DMS114 treated with DMSO at 0.1 percent for 48 hours (cell line): ENCODE results near the gene LGALS14.
"Not testable (repeated sequence)": the region's sequence is repeated elsewhere in the genome, so short reads cannot be mapped to it uniquely, and the experiment has no call there.

ENCODE experiments used
- DNase-seq: peaks from one replicate; lab custom pipeline; 2025; ENCODE audit not compliant: unreplicated experiment; lab: John Stamatoyannopoulos, UW

Gene LGALS14, protein sequence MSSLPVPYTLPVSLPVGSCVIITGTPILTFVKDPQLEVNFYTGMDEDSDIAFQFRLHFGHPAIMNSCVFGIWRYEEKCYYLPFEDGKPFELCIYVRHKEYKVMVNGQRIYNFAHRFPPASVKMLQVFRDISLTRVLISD

DNA sequence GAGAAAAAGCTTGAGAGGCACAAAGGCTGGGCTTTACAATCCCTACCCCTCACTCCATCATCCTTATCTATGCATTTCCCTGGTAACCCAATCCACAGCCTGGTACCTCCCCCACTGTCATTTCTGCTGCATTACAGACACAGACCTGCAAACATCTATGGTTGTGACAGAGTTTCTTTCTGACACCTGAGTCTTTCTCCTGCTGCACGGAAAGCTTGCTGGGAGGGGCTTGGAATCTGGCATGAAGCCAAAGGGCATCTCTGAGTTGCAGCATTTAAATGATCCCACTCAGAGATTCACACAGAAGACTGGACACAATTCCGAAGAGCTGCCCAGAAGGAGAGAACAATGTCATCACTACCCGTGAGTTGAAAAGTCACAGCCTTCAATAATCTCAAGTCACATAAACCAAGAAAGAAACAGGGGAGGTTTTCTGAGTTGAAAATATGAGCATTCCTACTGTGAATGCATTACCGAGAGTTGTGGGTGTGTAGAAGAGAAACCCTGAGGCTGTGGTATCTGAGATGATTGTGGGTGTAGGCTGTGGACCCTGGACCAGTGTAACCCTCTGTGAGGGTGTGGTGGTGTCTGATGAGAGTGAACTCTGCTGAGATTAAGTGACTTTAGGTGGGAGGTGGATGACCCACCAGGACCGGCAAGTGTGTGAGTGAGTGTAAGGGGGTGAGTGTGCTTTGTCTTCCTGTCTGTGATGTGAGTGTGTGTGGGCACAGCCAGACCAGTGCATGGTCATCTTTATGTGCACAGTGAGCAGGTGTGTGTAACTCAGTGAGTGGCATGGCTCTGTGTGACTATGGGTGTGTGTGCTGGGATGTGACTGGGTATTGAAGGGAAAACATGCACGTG, at the start of gene LGALS14:
Gene LGALS14, plus strand, starts transcription at position 301 of the 864 bp plus-strand sequence. Its CDS starts 48 bp downstream, at position 349.
- DNase-seq: no peak

DNA sequence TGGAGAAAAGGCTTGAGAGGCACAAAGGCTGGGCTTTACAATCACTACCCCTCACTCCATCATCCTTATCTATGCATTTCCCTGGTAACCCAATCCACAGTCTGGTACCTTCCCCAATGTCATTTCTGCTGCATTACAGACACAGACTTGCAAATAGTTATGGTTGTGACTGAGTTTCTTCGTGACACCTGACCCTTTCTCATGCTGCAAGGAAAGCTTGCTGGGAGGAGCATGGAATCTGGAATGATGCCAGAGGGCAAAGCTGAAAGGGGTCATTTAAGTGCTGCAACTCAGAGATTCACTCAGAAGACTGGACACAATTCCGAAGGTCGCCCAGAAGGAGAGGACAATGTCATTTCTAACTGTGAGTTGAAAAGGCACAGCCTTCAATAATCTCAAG, 48.7 kb upstream of the LGALS14 start, which contains the start of gene LGALS16:
Gene LGALS16, plus strand, starts transcription at position 301 of the 400 bp plus-strand sequence. Its CDS starts 49 bp downstream, at position 350.
- no peak for DNase-seq

DNA sequence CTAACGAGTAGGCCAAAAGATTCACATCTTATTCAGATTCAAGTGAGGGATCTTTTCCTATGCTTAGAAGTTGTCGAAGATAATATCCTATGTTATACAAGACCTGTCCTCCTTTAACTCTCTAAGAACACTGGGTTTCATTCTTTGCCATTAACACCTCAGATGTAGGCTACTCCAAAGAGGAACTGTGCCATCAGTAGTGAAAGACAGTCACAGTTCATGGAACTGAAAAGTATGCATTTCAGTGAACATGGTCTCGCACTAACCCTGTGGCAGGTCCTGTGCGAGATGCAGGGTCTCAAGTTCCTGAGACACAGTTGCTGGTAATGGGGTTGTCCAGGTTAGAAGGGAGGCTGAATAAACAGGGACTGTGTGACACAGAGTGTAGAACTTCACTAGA, 44.5 kb upstream of the LGALS14 start:
- DNase-seq: no peak

DNA sequence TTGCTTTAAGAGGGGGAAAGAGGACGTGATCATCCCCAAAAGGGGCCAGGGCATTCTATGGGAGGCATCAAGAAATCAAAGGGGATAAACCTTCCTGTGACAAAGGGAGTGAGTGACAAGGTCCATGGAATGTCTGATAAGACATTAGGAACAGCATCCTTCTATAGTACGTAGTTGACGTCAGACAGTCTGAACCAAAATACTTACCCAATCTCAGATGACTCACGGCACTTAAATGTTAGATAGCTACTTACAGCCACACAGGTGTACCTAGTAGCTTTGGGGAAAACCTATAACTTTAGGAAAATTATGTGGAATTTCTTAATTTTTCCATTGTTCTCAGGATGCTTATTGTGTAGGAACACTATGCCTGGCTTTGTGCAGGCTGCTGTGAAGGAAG, 43.6 kb upstream of the LGALS14 start:
- no peak for DNase-seq

DNA sequence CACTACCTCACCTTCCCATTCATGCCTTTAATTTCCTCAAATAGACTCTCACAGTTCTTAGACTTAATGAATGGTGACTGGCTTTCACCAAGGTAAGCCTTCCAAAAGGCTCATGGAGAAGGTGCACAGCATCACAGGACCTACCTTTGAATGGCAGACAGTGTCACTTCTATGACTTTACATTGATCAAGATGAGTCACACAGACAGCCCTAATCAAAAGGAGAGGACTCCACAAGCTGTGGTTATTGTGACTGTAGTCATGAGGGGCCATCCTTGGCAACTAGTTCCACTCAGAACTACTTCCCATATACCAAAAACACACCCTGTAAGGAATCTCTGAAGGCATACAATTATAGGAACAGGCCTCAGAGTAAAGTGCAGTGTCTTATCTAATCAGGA, 42.7 kb upstream of the LGALS14 start:
- no peak for DNase-seq

DNA sequence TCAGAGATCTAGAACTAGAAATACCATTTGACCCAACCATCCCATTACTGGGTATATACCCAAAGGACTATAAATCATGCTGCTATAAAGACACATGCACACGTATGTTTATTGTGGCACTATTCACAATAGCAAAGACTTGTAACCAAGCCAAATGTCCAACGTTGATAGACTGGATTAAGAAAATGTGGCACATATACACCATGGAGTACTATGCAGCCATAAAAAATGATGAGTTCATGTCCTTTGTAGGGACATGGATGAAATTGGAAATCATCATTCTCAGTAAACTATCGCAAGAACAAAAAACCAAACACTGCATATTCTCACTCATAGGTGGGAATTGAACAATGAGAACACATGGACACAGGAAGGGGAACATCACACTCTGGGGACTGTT, 34.4 kb upstream of the LGALS14 start:
- not testable (repeated sequence) for DNase-seq

DNA sequence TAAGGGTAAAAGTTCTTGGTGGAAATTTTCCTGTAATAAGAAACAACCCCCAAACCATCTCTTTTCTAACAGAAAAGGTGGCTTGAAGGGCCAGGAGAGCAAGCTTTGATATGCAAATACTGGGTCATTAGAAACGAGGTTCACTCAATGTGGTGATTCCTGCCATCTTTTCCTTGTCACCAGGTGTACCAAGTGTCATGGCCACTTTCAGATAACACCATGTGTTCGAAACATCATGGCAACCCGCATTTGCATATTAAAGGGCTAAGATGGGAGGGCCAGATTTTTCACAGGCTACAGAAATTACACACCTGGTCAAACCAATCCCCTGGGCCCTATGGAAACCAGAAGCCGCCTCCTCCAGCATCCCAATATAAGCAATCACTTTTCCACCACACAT, 33.3 kb upstream of the LGALS14 start:
- DNase-seq: no peak

DNA sequence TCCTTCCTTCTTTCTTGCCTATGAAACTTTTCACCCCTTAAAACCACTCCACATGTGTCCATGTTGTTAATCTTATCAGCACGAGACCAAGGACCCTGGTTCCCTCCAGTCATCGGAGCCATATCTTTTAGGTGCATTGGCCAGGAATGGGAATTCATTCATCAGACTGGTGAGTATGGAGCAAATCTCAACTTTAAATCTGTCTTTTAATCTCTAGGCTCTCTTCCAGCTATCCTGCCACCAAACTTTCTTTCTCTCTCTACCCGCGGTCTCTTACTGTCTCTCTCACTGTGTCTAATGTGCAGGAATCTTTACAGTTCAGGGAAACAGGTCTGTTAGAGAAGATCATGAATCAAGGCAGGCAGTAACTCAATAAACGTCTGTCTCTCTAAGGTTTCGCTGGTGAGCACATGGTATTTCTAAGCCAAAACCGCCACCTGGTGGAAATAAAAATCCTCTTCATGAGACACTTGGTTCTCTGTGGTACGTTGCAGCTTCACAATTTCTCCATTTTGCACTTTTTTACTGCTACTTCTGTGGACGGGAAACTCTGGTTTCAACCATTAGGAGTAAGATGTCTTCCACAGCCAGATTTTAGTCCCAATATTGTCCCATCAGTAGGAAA, 32.4 kb upstream of the LGALS14 start:
- peak; percentile 85 for DNase-seq

DNA sequence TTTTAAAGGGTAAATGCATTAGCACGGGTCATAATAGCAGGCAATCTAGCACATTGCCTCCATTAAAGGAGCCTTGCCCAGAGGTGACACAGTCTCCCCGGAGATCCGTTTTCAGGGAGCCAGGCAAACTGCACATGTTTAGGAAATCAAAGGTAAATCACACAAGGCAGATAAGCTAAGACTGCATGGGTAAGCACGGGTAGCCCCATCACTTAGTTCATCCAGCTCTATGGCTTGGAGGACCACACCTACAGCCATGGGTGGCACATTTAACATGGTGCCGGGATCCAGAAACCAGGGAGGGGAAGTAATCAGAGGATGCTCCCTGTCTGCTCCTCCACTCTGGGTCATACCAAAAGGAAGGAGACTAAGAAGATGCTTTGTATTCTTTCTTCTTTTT, 31.8 kb upstream of the LGALS14 start:
- no peak for DNase-seq

DNA sequence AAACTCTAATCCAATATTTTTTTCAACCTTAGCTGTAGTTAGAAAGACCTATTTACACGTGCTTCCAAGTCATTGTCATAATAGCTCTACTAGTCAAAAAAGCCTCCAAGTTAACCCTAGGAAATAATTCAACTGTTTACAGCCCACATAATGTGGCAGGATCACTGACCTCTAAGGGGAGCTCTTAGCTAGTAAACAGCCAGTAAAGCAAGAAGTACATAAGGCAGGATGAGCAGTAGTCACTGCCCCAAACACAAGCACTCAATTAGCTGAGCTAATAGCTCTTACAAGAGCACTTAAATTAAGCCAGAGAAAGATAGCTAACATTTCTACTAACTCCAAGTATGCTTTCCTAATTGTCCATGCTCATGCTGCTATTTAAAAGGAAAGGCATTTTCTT, 30.4 kb upstream of the LGALS14 start:
- not testable (repeated sequence) for DNase-seq

DNA sequence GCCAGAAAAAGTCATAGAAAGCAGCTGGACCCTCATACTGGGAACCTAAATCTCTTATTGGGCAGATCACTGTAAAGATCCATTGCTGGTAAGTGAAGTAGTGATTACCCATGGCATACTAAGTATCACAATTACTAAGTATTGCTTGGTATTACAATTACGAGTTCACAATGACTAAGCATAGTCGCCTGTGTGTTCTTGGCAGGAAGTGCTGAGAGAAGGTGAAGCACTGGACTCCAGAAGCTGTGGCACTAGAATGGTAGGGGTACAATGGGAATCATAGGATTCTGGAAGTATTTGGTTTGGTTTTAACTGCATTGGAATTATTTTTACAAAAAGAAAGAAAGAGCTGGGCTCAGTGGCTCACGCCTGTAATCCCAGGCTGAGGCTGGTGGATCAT, 28.3 kb upstream of the LGALS14 start:
- DNase-seq: no peak

DNA sequence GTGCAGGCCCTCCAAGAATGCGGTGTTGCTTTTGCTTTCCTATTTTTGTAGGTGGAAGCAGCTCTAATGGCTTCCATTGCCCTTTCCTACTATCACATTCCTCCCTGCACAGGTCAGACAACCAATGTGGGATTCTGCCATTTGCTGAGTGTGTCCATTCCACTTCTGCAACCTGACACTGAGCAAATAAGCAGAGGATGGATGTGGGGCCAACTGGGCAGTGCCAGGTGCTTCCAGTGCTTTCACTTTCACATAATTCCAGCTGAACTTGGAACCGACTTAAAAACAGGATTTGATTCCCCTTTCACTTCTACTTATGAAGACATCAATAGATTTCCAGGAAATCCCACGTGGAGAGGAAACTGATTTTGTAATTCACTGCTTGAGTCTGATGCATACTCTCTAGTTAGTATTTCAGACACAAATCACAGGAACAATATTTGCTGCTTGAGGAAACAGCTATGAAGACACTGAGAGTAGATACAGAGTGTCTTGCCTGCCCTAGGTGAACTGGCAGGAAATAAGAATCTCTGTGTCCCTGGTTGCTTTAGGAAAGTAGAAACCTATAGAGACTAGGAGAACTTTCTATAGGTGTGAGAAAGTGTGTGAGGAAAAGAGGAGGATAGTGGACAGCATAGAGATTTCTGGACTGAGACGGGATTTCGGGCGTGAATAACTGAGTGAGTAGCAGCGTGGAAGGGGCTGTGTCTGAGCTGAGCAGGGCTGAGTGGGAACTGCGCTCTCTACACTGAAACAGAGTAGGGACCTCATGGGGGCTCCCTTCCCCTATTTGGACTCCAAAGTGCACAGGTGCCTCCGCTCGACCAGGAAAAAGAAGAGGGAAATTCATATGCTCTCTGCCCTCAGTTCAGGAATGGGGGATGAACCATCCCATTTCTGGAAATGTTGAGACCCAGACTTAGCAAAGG, 26.1 kb upstream of the LGALS14 start:
- no peak for DNase-seq

DNA sequence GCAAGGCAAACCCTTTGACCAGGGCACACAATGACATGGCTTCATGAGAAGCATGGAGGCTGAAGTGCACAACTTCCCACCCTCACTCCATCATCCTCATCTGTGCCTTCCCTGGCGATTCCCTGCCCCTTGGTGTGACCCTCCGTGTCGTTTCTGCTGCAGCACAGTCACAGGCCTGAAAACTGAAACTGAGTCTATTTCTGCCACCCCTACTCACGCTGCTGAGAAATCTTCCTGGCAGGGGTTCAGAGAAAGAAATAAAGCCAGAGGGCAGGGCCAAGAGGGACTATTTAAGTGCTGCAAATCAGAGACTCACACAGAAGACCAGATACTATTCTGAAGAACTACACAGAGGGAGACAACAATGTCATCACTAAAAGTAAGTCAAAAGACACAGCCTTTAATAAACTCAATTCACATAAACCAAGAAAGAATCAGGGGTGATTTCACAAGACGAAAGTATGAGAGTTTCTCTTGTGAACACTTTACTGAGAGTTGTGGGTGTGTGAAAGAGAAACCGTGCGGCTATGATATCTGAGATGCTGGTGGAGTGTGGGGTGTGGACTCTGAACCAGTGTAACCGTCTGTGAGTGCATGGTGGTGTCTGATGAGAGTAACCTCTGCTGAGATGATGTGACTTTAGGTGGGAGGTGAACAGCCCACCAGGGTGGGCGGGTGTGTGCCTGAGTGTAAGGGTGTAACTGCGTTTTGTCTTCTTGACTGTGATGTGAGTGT, 25.1 kb upstream of the LGALS14 start:
- no peak for DNase-seq

DNA sequence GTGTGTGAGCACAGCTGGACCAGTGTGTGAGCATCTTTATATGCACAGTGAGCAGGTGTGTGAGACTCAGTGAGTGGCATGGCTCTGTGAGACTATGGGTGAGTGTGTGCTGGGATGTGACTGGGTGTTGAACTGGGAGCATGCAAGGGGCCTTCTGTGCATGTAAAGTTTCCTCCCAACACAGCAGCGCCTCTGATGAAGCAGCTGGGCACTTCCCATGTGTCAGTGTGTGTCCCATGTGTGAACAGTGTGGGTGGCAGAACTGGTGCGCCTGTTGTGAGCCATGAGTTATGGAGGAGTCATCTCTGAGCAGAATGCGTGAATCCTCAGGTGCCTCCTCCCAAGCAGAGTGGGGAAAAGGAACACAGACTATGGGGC, 24.5 kb upstream of the LGALS14 start:
- no peak for DNase-seq

DNA sequence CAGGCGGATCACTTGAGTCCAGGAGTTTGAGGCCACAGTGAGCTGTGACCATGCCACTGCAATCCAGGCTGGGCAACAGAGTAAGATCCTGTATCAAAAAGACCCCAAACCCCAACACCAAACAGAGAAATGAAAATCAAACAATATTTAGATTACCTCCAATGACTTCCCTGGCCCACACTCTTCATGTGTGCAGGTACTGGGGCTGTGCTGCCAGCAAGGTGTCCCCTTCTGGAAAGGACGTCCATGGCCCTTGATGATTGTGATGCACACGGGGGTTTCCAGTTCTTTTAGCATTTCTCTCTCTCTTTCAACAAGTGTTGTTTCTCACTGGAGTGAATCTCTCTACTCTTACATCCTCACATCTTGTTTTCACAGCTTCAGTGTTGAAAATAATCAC, 23.7 kb upstream of the LGALS14 start:
- no peak for DNase-seq

DNA sequence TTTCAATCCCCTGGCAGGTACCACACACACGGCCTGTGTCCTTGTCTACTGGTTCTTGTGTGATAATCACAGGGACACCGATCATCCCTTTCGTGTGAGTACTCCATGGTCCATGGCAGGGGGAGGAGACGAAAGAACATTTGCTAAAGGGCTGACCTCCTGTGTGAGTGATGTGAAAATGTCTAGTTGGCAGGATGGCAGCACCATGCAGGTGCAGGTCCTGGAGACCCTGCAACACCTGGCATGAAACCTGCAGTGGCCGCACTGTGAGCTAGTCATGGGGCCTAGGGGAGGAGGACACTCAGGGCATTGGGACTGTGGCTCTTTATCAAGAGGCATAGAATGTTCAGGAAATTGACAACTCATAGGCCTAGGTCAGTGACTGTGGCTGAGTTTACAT, 22.9 kb upstream of the LGALS14 start:
- DNase-seq: no peak

DNA sequence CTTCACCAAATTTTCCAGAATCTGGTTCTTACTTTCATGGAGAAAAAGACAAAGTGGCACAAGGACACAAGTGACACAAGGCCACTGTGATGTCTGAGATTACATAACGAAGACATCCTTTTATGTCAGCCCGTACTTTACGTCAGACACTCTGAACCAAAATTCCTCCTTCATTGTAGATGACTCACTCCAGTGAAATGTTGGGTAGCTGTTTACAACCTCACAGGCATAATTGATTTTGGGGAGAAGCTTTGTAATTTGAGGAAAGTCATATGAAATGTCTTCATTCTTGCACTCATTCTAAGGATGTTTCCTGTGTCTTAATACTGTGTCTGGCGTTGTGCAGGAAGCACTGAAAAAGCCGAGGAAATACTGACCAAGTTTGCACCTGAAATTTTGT, 20.0 kb upstream of the LGALS14 start:
- no peak for DNase-seq

DNA sequence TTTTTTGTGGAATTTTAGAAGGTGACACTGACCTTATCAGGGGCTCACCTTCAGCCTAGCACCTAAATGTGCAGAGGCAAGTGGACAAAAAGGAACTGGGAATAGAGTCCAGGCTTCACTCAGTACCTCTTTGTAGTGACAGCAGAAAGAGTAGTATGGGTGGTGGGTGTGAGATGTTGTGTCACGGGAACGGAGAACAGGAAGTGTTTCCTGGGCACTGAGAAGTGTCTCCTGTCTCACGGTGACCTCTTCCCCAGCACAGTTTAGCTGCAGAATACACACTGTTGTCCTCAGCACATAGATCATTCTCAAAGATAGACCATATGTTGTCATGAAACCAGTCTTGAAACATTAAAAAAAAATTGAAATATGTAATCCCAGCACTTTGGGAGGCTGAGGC, 17.5 kb upstream of the LGALS14 start:
- no peak for DNase-seq

DNA sequence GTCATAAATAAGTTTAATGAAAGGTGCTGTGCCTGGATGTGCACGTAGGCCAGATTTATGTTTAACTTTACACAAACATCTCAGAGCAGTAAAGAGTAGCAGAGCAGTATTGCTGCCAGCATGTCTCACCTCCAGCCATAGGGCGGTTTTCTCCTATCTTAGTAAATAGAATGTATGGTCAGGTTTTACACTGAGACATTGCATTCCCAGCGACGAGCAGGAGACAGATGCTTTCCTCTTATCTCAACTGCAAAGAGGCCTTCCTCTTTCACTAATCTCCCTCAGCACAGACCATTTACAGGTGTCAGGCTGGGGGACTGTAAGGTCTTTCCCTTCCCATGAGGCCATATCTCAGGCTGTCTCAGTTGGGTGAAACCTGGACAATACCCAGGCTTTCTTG, 15.6 kb upstream of the LGALS14 start:
- not testable (repeated sequence) for DNase-seq

DNA sequence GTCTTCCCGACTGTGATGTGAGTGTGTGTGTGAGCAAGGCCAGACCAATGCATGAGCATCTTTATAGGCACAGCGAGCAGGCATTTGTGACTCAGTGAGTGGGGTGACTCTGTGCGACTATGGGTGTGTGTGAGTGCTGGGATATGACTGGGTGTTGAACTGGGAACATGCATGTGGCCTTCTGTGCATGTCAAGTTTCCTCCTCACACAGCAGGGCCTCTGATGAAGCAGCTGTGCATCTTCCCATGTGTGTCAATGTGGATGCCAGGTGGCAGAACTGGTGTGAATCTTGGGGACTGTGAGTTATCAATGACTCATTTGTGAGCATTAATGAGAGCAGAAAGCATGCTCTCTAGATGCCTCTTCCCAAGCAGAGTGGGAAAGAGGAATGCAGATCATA, 12.1 kb upstream of the LGALS14 start:
- DNase-seq: no peak
